ENCODE data around the gene CFAP99.

DNA sequence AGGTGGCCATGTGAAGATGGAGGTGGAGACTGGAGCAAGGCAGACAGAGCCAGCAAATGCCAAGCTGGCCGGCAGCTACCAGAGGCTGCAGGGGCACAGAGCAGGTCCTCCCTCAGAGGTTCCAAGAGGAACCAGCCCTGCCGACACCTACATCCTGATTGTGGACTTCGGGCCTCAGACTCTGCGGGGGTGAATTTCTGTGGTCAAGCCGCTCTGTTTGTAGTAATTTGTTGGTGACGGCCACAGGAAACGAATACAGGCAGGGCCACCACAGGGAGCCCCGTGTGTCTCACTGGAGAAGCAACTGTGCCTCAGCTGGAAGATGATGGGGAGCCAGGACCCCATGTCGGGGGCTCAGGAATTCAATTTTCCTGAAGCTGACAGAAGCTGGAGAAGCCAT lies 28.6 kb upstream of the CFAP99 start:
- TF ChIP-seq, protein P1, sequence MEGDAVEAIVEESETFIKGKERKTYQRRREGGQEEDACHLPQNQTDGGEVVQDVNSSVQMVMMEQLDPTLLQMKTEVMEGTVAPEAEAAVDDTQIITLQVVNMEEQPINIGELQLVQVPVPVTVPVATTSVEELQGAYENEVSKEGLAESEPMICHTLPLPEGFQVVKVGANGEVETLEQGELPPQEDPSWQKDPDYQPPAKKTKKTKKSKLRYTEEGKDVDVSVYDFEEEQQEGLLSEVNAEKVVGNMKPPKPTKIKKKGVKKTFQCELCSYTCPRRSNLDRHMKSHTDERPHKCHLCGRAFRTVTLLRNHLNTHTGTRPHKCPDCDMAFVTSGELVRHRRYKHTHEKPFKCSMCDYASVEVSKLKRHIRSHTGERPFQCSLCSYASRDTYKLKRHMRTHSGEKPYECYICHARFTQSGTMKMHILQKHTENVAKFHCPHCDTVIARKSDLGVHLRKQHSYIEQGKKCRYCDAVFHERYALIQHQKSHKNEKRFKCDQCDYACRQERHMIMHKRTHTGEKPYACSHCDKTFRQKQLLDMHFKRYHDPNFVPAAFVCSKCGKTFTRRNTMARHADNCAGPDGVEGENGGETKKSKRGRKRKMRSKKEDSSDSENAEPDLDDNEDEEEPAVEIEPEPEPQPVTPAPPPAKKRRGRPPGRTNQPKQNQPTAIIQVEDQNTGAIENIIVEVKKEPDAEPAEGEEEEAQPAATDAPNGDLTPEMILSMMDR (IDR thresholded peaks at IDR 0.05), result no peak
- no peak for TF ChIP-seq POLR2A (IDR thresholded peaks at IDR 0.05)
